Prostate gland (tissue), 2 donors: Measurements from ENCODE around the gene CALML6. TPM values are rescaled to one million over a fixed set of nuclear protein-coding genes. Genes with fewer than 3 reads are reported as not detected.
A peak's percentile ranks its signal among the peaks of the same experiment; 100 is the strongest.

Source experiments
- DNase-seq: peaks from one replicate; pipeline ENCODE4 v3.0.0-alpha.2; 2019; ENCODE audit warnings: low spot score
- H3K27ac ChIP-seq, 2 donors: fragments of 200-600 bp; sonication (generic); 2 replicates each; pipeline ENCODE4 v1.5.1; 2017 to 2019
- H3K27me3 ChIP-seq: fragments of 200-600 bp; sonication (generic); replicated peaks from 2 replicates; pipeline ENCODE4 v1.5.1; 2019; ENCODE audit not compliant: insufficient read depth
- H3K36me3 ChIP-seq, 2 donors: fragments of 200-600 bp; sonication (generic); 1 replicate in 1 of 2; 2 replicates in 1 of 2; pipeline versions ENCODE4 v1.5.1 to v1.8.1; 2017 to 2019
- H3K4me1 ChIP-seq: fragments of 200-600 bp; sonication (generic); replicated peaks from 2 replicates; pipeline ENCODE4 v1.5.1; 2019
- H3K4me3 ChIP-seq, 2 donors: fragments of 200-600 bp; sonication (generic); 2 replicates each; pipeline ENCODE4 v1.5.1; 2017 to 2019
- H3K9me3 ChIP-seq: fragments of 200-600 bp; sonication (generic); 2 replicates; pipeline ENCODE4 v1.5.1; 2017
- POLR2A ChIP-seq: fragments of 450-650 bp; IDR thresholded peaks from one replicate; pipeline ENCODE4 v1.6.1; 2016; ENCODE audit warnings: antibody characterized with exemption, mild to moderate bottlenecking
- POLR2AphosphoS5 ChIP-seq: sonication (generic); formaldehyde crosslinking; IDR thresholded peaks from one replicate; pipeline ENCODE4 v1.6.1; 2017; ENCODE audit warnings: antibody characterized with exemption
- WGBS: methylation state at CpG from one replicate; pipeline ENCODE4 v1.1.5; 2018; 5-methylcytosine and 5-hydroxymethylcytosine counted together
- intact Hi-C: fragments of 100-400 bp; cut with DNase I; formaldehyde crosslinking; loops from one replicate; pipeline ENCODE4 v1.14.2; 2022
- total RNA-seq, 2 donors: library from RNA; depleted of rRNA; stranded (reverse); fragments of >200 nt; gene quantifications; one replicate each; pipeline ENCODE4 v1.1.0, GENCODE V29; 2016
- TF ChIP-seq, protein P1 (sequence below), 4 experiments: fragments of 200-600 bp in 2 of 4; fragments of 450-650 bp in 2 of 4; sonication (generic) in 2 of 4; IDR thresholded peaks; 1 replicate in 3 of 4; 2 replicates in 1 of 4; pipeline ENCODE4 v1.5.1; 2016 to 2019; ENCODE audit warnings: antibody characterized with exemption in 4 of 4, mild to moderate bottlenecking in 2 of 4, moderate library complexity in 2 of 4

Gene CALML6
- total RNA-seq, 2 donors from 2014 or later: 0.18 to 0.28 TPM

DNA sequence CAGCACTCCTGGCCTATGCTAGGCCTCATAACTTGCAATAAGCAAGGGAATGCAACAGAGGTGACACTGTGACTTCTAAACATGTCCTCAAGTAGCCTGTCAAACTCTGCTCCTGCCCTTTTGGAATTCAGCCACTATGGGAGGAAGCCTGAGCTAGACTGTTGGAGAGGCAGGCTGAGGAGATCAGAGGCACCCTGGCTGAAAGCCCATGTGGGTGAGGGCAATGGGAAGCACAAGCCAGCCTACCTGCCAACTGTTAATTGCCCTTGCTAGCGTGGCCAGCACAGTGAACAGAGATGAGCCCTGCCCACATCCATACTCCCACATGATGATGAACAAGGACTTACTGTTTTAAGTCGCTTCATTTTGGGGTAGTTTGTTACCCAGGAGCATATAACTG lies 41.9 kb upstream of the CALML6 start:
- peak; percentile 33 for DNase-seq
- TF ChIP-seq POLR2AphosphoS5 (no peak), POLR2A (no peak)
- TF ChIP-seq, protein P1, sequence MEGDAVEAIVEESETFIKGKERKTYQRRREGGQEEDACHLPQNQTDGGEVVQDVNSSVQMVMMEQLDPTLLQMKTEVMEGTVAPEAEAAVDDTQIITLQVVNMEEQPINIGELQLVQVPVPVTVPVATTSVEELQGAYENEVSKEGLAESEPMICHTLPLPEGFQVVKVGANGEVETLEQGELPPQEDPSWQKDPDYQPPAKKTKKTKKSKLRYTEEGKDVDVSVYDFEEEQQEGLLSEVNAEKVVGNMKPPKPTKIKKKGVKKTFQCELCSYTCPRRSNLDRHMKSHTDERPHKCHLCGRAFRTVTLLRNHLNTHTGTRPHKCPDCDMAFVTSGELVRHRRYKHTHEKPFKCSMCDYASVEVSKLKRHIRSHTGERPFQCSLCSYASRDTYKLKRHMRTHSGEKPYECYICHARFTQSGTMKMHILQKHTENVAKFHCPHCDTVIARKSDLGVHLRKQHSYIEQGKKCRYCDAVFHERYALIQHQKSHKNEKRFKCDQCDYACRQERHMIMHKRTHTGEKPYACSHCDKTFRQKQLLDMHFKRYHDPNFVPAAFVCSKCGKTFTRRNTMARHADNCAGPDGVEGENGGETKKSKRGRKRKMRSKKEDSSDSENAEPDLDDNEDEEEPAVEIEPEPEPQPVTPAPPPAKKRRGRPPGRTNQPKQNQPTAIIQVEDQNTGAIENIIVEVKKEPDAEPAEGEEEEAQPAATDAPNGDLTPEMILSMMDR (IDR thresholded peaks at IDR 0.05): no peak
- H3K27ac ChIP-seq: no peak overlapping the region
- no peak overlapping the region for H3K4me3 ChIP-seq
- no peaks in the 10 kb centered on the region for H3K4me1 ChIP-seq
- intact Hi-C loops: no loop called here
- no peaks in the 10 kb centered on the region for H3K27me3 ChIP-seq
- H3K36me3 ChIP-seq: no peaks in the 10 kb centered on the region
- no peaks in the 10 kb centered on the region for H3K9me3 ChIP-seq
- whole genome bisulfite sequencing: 56% methylated on average over 2 of the region's 2 CpGs

DNA sequence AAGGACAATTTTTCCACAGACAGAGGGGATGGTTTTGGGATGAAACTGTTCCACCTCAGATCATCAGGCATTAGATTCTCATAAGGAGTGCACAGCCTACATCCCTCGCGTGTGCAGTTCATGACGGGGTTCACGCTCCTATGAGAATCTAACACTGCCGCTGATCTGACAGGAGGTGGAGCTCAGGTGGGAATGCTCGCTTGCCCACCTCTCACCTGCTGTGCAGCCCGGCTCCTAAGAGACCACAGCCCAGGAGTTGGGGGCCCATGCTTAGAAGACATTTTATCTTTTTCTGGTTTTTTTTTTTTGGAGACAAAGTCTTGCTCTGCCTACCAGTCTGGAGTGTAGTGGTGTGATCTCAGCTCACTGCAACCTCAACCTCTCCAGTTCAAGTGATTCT lies 40.2 kb upstream of the CALML6 start:
- Histone ChIP-seq H3K4me1 (no peaks in the 10 kb centered on the region), H3K27ac (no peak overlapping the region), H3K27me3 (no peaks in the 10 kb centered on the region), H3K36me3 (no peaks in the 10 kb centered on the region), H3K9me3 (no peaks in the 10 kb centered on the region), H3K4me3 (no peak overlapping the region)
- no peak for DNase-seq
- WGBS: 94% methylated on average over 7 of the region's 7 CpGs
- intact Hi-C loops: no loop called here
- TF ChIP-seq POLR2AphosphoS5: no peak
- TF ChIP-seq, protein P1 (IDR thresholded peaks at IDR 0.05): no peak
- no peak for TF ChIP-seq POLR2A

DNA sequence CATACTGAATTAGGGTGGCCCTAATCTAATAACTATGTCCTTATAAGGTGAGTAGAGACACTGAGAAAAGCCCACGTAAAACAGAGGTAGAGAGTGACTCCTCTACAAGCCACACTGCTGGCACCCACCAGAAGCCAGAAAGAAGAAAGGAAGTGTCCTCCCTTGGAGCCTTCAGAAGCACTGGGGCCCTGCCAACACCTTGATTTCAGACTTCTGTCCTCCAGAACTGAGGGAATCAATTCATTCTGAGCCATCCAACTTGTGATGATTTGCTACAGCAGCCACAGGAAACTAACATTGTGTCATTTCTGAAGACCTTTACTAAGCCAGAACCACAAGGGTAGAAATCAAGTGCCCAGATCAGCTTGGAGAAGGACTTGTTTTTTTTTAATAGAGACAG lies 39.1 kb upstream of the CALML6 start:
- no peaks in the 10 kb centered on the region for H3K27me3 ChIP-seq
- no peak overlapping the region for H3K27ac ChIP-seq
- no peak for DNase-seq
- TF ChIP-seq, protein P1 (IDR thresholded peaks at IDR 0.05): no peak
- TF ChIP-seq POLR2AphosphoS5: no peak
- TF ChIP-seq POLR2A: no peak
- H3K4me1 ChIP-seq: no peaks in the 10 kb centered on the region
- H3K36me3 ChIP-seq: no peaks in the 10 kb centered on the region
- WGBS: 95% methylated on average over 1 of the region's 1 CpG
- no peaks in the 10 kb centered on the region for H3K9me3 ChIP-seq
- H3K4me3 ChIP-seq: no peak overlapping the region
- intact Hi-C loops: no loop called here

DNA sequence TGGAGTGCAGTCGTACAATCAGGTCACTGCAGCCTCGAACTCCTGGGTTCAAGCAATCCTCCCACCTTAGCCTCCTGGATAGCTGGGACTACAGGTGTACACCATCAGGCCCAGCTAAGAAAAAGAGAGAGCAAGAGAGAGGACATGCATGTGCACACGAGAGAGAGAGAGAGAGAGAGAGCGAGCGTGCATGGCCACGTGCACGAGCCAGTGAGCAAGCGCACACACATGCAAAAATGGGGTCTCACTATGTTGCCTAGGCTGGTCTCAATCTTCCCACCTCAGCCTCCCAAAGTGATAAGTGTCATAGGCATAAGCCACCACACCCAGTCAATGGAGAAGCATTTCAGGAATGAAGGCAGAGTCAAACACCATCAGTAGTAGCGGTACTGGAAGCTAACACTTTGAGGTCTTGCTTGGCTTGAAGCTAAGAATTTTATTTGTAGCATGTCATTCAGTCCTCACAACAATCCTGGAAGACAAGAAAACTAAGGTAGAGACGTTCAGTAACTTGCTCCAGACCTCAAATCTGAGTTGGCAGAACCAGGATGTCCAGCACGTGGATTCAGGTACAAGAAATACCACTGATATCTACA lies 38.6 kb upstream of the CALML6 start:
- TF ChIP-seq POLR2AphosphoS5 (no peak), POLR2A (no peak)
- TF ChIP-seq, protein P1 (IDR thresholded peaks at IDR 0.05): no peak
- no peak for DNase-seq
- no peak overlapping the region for H3K27ac ChIP-seq
- H3K9me3 ChIP-seq: no peaks in the 10 kb centered on the region
- H3K4me3 ChIP-seq: no peak overlapping the region
- no peaks in the 10 kb centered on the region for H3K36me3 ChIP-seq
- no peaks in the 10 kb centered on the region for H3K4me1 ChIP-seq
- WGBS: 82% methylated on average over 11 of the region's 11 CpGs
- intact Hi-C loops: no loop called here
- H3K27me3 ChIP-seq: no peaks in the 10 kb centered on the region

DNA sequence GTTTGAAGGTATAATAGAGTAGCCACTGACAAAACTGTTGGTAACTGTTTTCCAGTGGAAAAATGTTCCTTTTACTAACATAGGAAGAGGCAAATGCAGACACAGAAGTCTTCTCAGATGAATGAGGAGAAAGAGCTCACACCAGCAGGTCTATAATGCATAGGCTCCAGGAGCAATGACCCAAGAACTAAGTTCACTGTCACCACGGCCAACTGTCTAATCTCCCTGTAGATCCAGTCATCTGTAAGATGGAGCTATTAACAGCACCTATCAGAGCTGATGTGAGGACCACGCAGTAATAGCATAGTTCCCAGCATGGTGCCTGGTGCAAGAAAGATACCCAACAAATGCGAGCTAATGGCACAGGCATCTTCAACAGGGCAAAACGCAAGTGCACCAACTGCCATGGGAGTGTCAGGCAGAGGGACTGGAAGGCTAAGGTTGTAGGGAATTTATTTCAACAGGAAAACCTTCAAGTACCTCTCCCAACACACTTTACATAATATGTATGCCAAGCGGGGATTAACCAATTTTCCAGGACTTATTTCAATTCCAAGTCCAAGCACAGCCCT lies 37.1 kb upstream of the CALML6 start:
- no peaks in the 10 kb centered on the region for H3K4me1 ChIP-seq
- H3K27ac ChIP-seq: no peak overlapping the region
- WGBS: 81% methylated on average over 5 of the region's 5 CpGs
- no peak for DNase-seq
- intact Hi-C loops: no loop called here
- no peaks in the 10 kb centered on the region for H3K9me3 ChIP-seq
- H3K4me3 ChIP-seq: no peak overlapping the region
- H3K27me3 ChIP-seq: no peaks in the 10 kb centered on the region
- H3K36me3 ChIP-seq: no peaks in the 10 kb centered on the region
- TF ChIP-seq POLR2AphosphoS5 (no peak), POLR2A (no peak)
- TF ChIP-seq, protein P1 (IDR thresholded peaks at IDR 0.05): no peak
